C4-2B (cell line): ENCODE results near the gene UPF2.

Source experiments
- H3K27ac ChIP-seq: fragments of 450-650 bp; 2 replicates; pipeline ENCODE4 v1.5.1; 2017
- ZFX ChIP-seq: fragments of 450-650 bp; IDR thresholded peaks from 2 replicates; pipeline ENCODE4 v1.6.1; 2017
- TF ChIP-seq, protein P1 (sequence below): fragments of 450-650 bp; conservative IDR thresholded peaks from 2 replicates; pipeline ENCODE4 v1.5.1; 2017; ENCODE audit warnings: mild to moderate bottlenecking

UPF2 gene

DNA sequence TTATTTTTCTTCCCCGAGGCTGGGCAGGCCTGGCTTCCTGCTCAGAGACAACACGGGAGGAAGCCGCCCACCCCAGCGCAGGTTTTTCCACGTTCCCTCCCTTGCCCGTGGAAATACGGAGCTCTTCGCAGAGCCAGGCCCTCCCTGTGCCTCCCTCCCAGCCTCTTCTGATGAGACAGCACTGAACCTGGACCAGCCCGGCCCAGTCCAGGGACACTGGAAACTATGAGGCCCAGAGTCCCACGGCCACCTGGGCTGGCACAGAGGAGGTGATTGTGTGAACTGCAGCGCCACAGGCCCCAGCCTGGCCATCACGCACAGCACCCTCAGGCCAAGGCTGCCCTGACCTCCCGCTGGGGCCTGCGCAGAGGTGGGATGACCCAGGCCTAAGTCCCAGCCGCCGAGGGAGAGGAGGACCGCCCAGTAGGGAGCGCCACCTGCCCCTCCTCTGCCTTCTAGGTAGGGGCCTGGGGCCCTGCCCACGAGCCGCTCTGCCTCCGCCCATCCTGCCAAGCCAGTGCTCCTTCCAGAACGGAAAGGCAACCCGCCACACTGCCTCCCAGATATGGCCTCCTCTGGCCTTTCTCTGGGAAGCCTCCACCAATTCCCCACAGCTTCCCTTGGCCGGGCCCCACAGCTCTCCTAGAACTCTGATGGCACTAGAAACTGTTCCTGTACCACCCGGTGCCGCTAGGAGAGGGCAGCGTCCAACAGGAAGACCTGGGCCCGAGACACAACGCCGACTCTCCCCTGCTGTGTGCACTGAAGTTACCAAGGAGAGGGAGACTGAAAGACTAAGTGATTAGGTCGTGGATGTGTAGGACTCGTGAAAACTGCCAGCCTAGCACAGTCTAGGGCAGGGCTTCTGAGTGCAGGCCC, 162.2 kb downstream of the UPF2 start:
- TF ChIP-seq, protein P1, sequence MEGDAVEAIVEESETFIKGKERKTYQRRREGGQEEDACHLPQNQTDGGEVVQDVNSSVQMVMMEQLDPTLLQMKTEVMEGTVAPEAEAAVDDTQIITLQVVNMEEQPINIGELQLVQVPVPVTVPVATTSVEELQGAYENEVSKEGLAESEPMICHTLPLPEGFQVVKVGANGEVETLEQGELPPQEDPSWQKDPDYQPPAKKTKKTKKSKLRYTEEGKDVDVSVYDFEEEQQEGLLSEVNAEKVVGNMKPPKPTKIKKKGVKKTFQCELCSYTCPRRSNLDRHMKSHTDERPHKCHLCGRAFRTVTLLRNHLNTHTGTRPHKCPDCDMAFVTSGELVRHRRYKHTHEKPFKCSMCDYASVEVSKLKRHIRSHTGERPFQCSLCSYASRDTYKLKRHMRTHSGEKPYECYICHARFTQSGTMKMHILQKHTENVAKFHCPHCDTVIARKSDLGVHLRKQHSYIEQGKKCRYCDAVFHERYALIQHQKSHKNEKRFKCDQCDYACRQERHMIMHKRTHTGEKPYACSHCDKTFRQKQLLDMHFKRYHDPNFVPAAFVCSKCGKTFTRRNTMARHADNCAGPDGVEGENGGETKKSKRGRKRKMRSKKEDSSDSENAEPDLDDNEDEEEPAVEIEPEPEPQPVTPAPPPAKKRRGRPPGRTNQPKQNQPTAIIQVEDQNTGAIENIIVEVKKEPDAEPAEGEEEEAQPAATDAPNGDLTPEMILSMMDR, result no peak
- TF ChIP-seq ZFX, result no peak
- H3K27ac ChIP-seq, result no peak overlapping the region

GRCh38 chr10:11879387-11880094, 163.1 kb downstream of the UPF2 start:
- no peak overlapping the region for H3K27ac ChIP-seq
- no peak for TF ChIP-seq ZFX
- TF ChIP-seq, protein P1, result no peak

- no peak for TF ChIP-seq ZFX
- TF ChIP-seq, protein P1, result no peak
- no peak overlapping the region for H3K27ac ChIP-seq
Measured at GRCh38 chr10:11878776-11879175, 163.8 kb downstream of the UPF2 start.

- no peak for TF ChIP-seq ZFX
- TF ChIP-seq, protein P1, result no peak
- no peak overlapping the region for H3K27ac ChIP-seq
Measured at GRCh38 chr10:11877591-11877905, 165.1 kb downstream of the UPF2 start.

DNA sequence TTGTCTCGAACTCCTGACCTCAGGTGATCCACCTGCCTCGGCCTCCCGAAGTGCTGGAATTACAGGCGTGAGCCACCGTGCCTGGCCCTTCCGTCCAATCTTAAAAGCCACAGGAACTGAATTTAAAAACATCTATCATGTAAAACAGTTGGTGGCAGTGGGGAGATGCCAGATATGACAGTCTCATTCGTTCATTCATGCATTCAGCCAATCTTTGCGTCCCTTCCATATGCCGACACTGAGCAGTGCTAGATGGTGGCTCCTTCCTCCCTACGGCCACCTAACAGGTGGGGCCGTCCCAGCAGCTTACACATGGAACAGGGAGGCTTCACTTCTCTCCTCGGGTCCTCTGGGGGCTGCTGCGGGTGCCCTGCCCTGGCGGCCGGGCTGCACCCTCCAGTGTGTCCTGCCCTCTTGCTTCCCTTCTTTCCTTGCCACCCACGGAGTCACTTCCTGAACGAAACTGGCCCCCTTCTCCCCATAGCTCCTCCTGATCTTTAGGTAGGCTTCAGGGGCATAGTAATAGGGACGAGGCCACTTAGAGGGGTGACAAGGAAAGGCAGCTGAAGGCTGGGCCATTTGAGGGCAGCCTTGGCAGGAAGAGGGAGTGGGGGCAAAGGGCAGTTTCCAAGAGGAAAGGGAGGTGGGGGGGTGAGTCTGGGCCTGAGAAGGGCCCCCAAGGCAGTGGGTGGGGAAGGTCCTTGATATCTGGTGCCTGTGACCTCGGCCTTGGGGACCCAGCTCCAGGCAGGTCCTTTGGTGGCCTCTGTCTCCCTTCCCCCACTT, 165.6 kb downstream of the UPF2 start:
- TF ChIP-seq, protein P1, result no peak
- TF ChIP-seq ZFX, result no peak
- no peak overlapping the region; the same call in 1 of the 2 replicates for H3K27ac ChIP-seq

GRCh38 chr10:11876324-11876723, 166.3 kb downstream of the UPF2 start:
- H3K27ac ChIP-seq, result peak overlapping the region; percentile 80
- no peak for TF ChIP-seq ZFX
- TF ChIP-seq, protein P1, result no peak
